Pericardium fibroblast (primary cell): Measurements from ENCODE around the gene FBXO39. TPM values are rescaled to one million over a fixed set of nuclear protein-coding genes. Genes with fewer than 3 reads are reported as not detected.

Source experiments
- total RNA-seq: library from RNA; depleted of rRNA; stranded (reverse); fragments of >200 nt; gene quantifications from 2 replicates; pipeline ENCODE4 v1.2.3, GENCODE V29; 2015

FBXO39 gene
- 0.94 TPM in 1 of 2 replicates, not detected in the other for total RNA-seq

GRCh38 chr17:6775871-6776405 is at the start of gene FBXO39:
Gene FBXO39 (plus strand): TSS chr17:6776215. CDS start chr17:6779869, 3,654 bp downstream.

GRCh38 chr17:6755731-6756184 is 20.3 kb upstream of the FBXO39 start, which contains the start of gene XAF1:
Gene XAF1 (plus strand): TSS chr17:6756046. CDS start chr17:6756079, 33 bp downstream.

GRCh38 chr17:6831661-6832263 is 55.7 kb downstream of the FBXO39 start, which contains the start of gene TEKT1:
Gene TEKT1 (minus strand): TSS chr17:6831729. CDS start chr17:6830376, 1,353 bp downstream.

Other genes with a start within 250 kb of the FBXO39 start
- 2.6 and 4.9 TPM in 2 replicates for gene PITPNM3, start 219.7 kb upstream of the FBXO39 start, total RNA-seq
- 9.7 and 15.9 TPM in 2 replicates for gene KIAA0753, start 135.5 kb upstream of the FBXO39 start, total RNA-seq
- gene TXNDC17, start 135.2 kb upstream of the FBXO39 start, total RNA-seq = 82.4 and 227 TPM in 2 replicates
- 4.9 and 8.2 TPM in 2 replicates for gene MED31, start 124.6 kb upstream of the FBXO39 start, total RNA-seq
- 0.26 and 2.9 TPM in 2 replicates for gene C17orf100, start 124.5 kb upstream of the FBXO39 start, total RNA-seq
- gene SLC13A5, start 62.8 kb upstream of the FBXO39 start, total RNA-seq = under 0.01 TPM in 1 of 2 replicates, not detected in the other
- gene XAF1, start 20.2 kb upstream of the FBXO39 start, total RNA-seq = 9.8 and 14.6 TPM in 2 replicates
- gene TEKT1, start 55.5 kb downstream of the FBXO39 start, total RNA-seq = not detected in 2 replicates
- gene ALOX12, start 219.8 kb downstream of the FBXO39 start, total RNA-seq = not detected in 2 replicates
- gene RNASEK, start 236.4 kb downstream of the FBXO39 start, total RNA-seq = 263 and 289 TPM in 2 replicates
- gene BCL6B, start 246.8 kb downstream of the FBXO39 start, total RNA-seq = 0.35 and 2.2 TPM in 2 replicates